ENCODE measurements around the gene KIF5A. TPM values are rescaled to one million over a fixed set of nuclear protein-coding genes. Genes with fewer than 3 reads are reported as not detected.

The KIF5A gene
- total RNA-seq, 1 donor from 2014 or later: 0.43 TPM

GRCh38 chr12:57605811-57606311, 56.0 kb downstream of the KIF5A start:
- Mint-ChIP-seq H3K27me3 (ENCODE audit: unreplicated experiment) (peaks cover 2% of the 10 kb centered on the region), H3K4me1 (ENCODE audit: unreplicated experiment) (peaks cover 40% of the 10 kb centered on the region), H3K9me3 (ENCODE audit: unreplicated experiment) (no peaks in the 10 kb centered on the region), H3K27ac (ENCODE audit: unreplicated experiment) (peak overlapping the region; percentile 35), H3K36me3 (ENCODE audit: unreplicated experiment) (peaks cover 18% of the 10 kb centered on the region), H3K4me3 (ENCODE audit: unreplicated experiment) (peak overlapping the region; percentile 79)
- no peak for DNase-seq (ENCODE audit: extremely low spot score, unreplicated experiment)
- TF ChIP-seq CTCF (IDR thresholded peaks at IDR 0.05): no peak

- no peak overlapping the region for H3K4me3 Mint-ChIP-seq (ENCODE audit: unreplicated experiment)
- H3K4me1 Mint-ChIP-seq (ENCODE audit: unreplicated experiment): peaks cover 42% of the 10 kb centered on the region
- no peaks in the 10 kb centered on the region for H3K9me3 Mint-ChIP-seq (ENCODE audit: unreplicated experiment)
- DNase-seq (ENCODE audit: extremely low spot score, unreplicated experiment): no peak
- H3K27ac Mint-ChIP-seq (ENCODE audit: unreplicated experiment): no peak overlapping the region
- H3K27me3 Mint-ChIP-seq (ENCODE audit: unreplicated experiment): peaks cover 2% of the 10 kb centered on the region
- no peak for TF ChIP-seq CTCF (IDR thresholded peaks at IDR 0.05)
- H3K36me3 Mint-ChIP-seq (ENCODE audit: unreplicated experiment): peaks cover 13% of the 10 kb centered on the region
These were observed 56.6 kb downstream of the KIF5A start for GRCh38 chr12:57606399-57606798.

GRCh38 chr12:57606821-57607220, 57.0 kb downstream of the KIF5A start:
- H3K36me3 Mint-ChIP-seq (ENCODE audit: unreplicated experiment): peaks cover 9% of the 10 kb centered on the region
- H3K27ac Mint-ChIP-seq (ENCODE audit: unreplicated experiment): no peak overlapping the region
- no peak for TF ChIP-seq CTCF (IDR thresholded peaks at IDR 0.05)
- H3K4me3 Mint-ChIP-seq (ENCODE audit: unreplicated experiment): no peak overlapping the region
- H3K9me3 Mint-ChIP-seq (ENCODE audit: unreplicated experiment): no peaks in the 10 kb centered on the region
- no peak for DNase-seq (ENCODE audit: extremely low spot score, unreplicated experiment)
- peaks cover 2% of the 10 kb centered on the region for H3K27me3 Mint-ChIP-seq (ENCODE audit: unreplicated experiment)
- H3K4me1 Mint-ChIP-seq (ENCODE audit: unreplicated experiment): peaks cover 42% of the 10 kb centered on the region

DNA sequence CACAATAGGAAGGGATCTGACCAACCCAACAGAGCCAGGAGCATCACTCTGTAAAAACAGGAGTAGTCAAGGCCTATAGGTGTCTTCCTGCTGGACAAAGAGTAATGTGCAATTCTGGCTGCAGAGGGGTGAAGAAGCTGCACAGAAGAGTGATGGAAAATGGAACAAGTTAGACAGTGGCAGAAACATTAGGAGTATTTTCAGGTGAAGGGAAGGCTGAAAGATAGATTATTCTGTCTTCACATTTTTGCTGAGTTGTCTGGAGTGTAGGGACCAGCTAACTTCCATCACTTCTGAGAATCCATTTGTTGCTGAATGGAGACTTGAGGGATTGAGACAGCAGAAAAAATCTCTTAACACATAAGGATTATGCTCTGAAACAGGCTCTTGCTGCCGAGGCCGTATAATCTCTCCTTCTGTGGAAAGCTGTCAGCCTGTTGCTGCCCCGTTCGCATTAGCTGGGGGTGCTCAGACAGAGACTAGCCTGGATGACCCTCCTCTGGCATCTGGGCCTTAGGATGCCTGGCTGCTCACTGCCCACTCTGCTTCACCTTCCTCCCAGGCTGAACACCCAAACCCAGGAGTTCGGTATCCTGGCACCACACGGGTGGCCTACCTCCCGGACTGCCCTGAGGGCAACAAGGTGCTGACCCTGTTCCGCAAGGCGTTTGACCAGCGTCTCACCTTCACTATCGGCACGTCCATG, 58.3 kb downstream of the KIF5A start:
- H3K4me3 Mint-ChIP-seq (ENCODE audit: unreplicated experiment): no peak overlapping the region
- no peak for TF ChIP-seq CTCF (IDR thresholded peaks at IDR 0.05)
- no peaks in the 10 kb centered on the region for H3K9me3 Mint-ChIP-seq (ENCODE audit: unreplicated experiment)
- peaks cover 2% of the 10 kb centered on the region for H3K27me3 Mint-ChIP-seq (ENCODE audit: unreplicated experiment)
- no peak for DNase-seq (ENCODE audit: extremely low spot score, unreplicated experiment)
- H3K4me1 Mint-ChIP-seq (ENCODE audit: unreplicated experiment): peaks cover 47% of the 10 kb centered on the region
- no peak overlapping the region for H3K27ac Mint-ChIP-seq (ENCODE audit: unreplicated experiment)
- H3K36me3 Mint-ChIP-seq (ENCODE audit: unreplicated experiment): no peaks in the 10 kb centered on the region

GRCh38 chr12:57609101-57609780, 59.4 kb downstream of the KIF5A start:
- no peak for TF ChIP-seq CTCF (IDR thresholded peaks at IDR 0.05)
- peaks cover 36% of the 10 kb centered on the region for H3K4me1 Mint-ChIP-seq (ENCODE audit: unreplicated experiment)
- peak overlapping the region; percentile 28 for H3K27ac Mint-ChIP-seq (ENCODE audit: unreplicated experiment)
- H3K36me3 Mint-ChIP-seq (ENCODE audit: unreplicated experiment): peaks cover 1% of the 10 kb centered on the region
- DNase-seq (ENCODE audit: extremely low spot score, unreplicated experiment): no peak
- H3K9me3 Mint-ChIP-seq (ENCODE audit: unreplicated experiment): no peaks in the 10 kb centered on the region
- no peak overlapping the region for H3K4me3 Mint-ChIP-seq (ENCODE audit: unreplicated experiment)
- H3K27me3 Mint-ChIP-seq (ENCODE audit: unreplicated experiment): peaks cover 2% of the 10 kb centered on the region

All from osteocyte (in vitro differentiated cells).